OCI-LY7 (cell line): ENCODE measurements around the gene TRMT44. TPM values are rescaled to one million over a fixed set of nuclear protein-coding genes. Genes with fewer than 3 reads are reported as not detected.
A peak's percentile ranks its signal among the peaks of the same experiment; 100 is the strongest.

Source experiments
- BruUV-seq: library from RNA; stranded (reverse); fragments of 400-500 nt; replicated peaks from 2 replicates; lab custom pipeline; 2021; lab: Mats Ljungman, UMichigan
- CTCF ChIA-PET: fragments of 300-600 bp; sonication (Branson Sonifier 250); formaldehyde crosslinking; loops from one replicate; lab custom pipeline; 2022; ENCODE audit warnings: antibody characterized with exemption; ENCODE audit not compliant: unreplicated experiment; lab: Charles Lee
- POLR2A ChIA-PET: fragments of 300-600 bp; sonication (Branson Sonifier 250); formaldehyde crosslinking; loops from one replicate; lab custom pipeline; 2022; ENCODE audit warnings: antibody characterized with exemption; lab: Charles Lee
- DNase-seq: peaks from one replicate; pipeline ENCODE4 v3.0.0-alpha.2; 2015; ENCODE audit warnings: low spot score
- H2AFZ ChIP-seq: fragments of 200-600 bp; sonication (generic), shearing (Covaris generic); 2 replicates; pipeline ENCODE4 v1.6.1; 2014; ENCODE audit warnings: mild to moderate bottlenecking, antibody characterized with exemption, low read length, moderate library complexity
- H3K27ac ChIP-seq: fragments of 200-600 bp; sonication (generic); 2 replicates; pipeline ENCODE4 v1.5.1; 2014; ENCODE audit warnings: mixed run types, low read depth, mild to moderate bottlenecking, moderate library complexity, low read length, inconsistent platforms; ENCODE audit not compliant: poor library complexity, severe bottlenecking
- H3K36me3 ChIP-seq: fragments of 200-600 bp; sonication (generic); 2 replicates; pipeline ENCODE4 v1.6.1; 2014; ENCODE audit warnings: mild to moderate bottlenecking, antibody characterized with exemption, low read length, moderate library complexity, mixed read lengths; ENCODE audit not compliant: insufficient read depth
- H3K4me1 ChIP-seq: fragments of 200-600 bp; sonication (generic); 2 replicates; pipeline ENCODE4 v1.5.1; 2014; ENCODE audit warnings: mild to moderate bottlenecking, low read length; ENCODE audit not compliant: insufficient read depth, poor library complexity, severe bottlenecking
- H3K4me2 ChIP-seq: fragments of 200-600 bp; sonication (generic); 2 replicates; pipeline ENCODE4 v1.6.1; 2014; ENCODE audit warnings: mild to moderate bottlenecking, low read length
- H3K4me3 ChIP-seq: fragments of 200-600 bp; sonication (generic); 2 replicates; pipeline ENCODE4 v1.5.1; 2014; ENCODE audit warnings: mild to moderate bottlenecking, low read depth, low read length; ENCODE audit not compliant: poor library complexity, severe bottlenecking
- H3K79me2 ChIP-seq: fragments of 200-600 bp; sonication (generic); 2 replicates; pipeline ENCODE4 v1.6.1; 2016; ENCODE audit warnings: low read depth, mild to moderate bottlenecking, low read length, moderate library complexity, mixed read lengths; ENCODE audit not compliant: insufficient read depth
- H3K9me2 ChIP-seq: fragments of 200-600 bp; sonication (generic); 2 replicates; pipeline ENCODE4 v1.6.1; 2016; ENCODE audit warnings: mild to moderate bottlenecking, low read length, mixed read lengths; ENCODE audit not compliant: insufficient read depth
- H3K9me3 ChIP-seq: fragments of 200-600 bp; sonication (generic); 2 replicates; pipeline ENCODE4 v1.6.1; 2014; ENCODE audit warnings: mild to moderate bottlenecking, mixed run types, low read length, mixed read lengths
- H4K20me1 ChIP-seq: fragments of 200-600 bp; sonication (generic); 2 replicates; pipeline ENCODE4 v1.6.1; 2014; ENCODE audit warnings: mild to moderate bottlenecking, antibody characterized with exemption, low read length, moderate library complexity, mixed read lengths; ENCODE audit not compliant: insufficient read depth
- EZH2phosphoT487 ChIP-seq: fragments of 200-600 bp; sonication (generic); IDR thresholded peaks from 2 replicates; pipeline ENCODE4 v1.6.1; 2018; ENCODE audit warnings: low read depth, borderline replicate concordance, mild to moderate bottlenecking, mixed run types, antibody characterized with exemption, low read length, moderate library complexity, mixed read lengths
- intact Hi-C: fragments of 100-400 bp; cut with micrococcal nuclease; formaldehyde crosslinking; loops from one replicate; pipeline ENCODE4 v1.10.0; 2022; ENCODE audit not compliant: unreplicated experiment
- total RNA-seq, 2 experiments: library from RNA; depleted of rRNA in 1 of 2; stranded (reverse); fragments of >200 nt in 1 of 2; shearing (Covaris generic) in 1 of 2; gene quantifications; 2 replicates each; pipeline ENCODE4 v1.2.3, GENCODE V29; 2014 to 2022
- TF ChIP-seq, protein P1 (sequence below): fragments of 200-600 bp; sonication (generic); conservative IDR thresholded peaks from 2 replicates; pipeline ENCODE4 v1.5.1; 2014; ENCODE audit warnings: mild to moderate bottlenecking, antibody characterized with exemption, low read length, moderate library complexity, mixed read lengths

Gene TRMT44
- total RNA-seq, 2 experiments from 2014 or later, result 23.0 to 28.3 TPM

DNA sequence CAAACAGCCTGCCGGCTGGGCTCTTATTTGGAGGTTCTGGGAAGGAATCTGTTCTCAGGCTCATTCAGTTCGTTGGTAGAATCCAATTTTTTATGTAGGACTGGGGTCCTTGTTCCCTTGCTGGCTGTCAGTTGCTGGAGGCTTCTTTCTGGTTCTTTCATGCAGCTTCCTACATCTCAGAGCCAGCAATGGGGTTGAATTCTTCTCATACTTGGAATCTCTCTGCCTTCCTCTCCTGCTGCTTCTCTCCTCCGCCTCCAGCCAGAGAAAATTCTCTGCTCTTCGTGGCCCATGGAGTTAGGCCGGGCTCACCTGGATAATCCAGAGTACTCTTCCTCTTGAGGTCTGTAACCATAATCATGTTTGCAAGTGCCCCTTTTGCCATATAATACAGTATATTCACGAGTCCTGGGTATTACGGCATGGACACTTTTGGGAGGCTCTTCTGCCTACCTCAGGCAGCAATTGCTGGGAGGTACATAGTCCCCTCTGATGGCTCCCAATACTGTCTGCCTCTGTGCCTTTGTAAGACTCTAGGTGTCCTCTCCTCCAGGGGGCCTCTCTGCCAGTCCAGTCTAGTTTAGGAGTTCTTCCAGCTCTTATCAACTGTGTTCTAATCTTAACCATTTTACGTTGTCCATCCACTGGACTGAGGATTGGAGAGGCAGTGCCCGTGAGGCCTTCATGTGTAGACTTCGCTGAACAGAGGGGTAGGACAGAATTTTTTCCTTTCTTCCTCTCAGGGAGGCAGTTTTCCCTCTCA lies 2.2 kb downstream of the TRMT44 start:
- peaks cover 44% of the 10 kb centered on the region for H3K4me1 ChIP-seq
- no peak for DNase-seq
- H3K4me2 ChIP-seq, result peak overlapping the region; percentile 97
- no peaks in the 10 kb centered on the region for H3K9me3 ChIP-seq
- intact Hi-C loops, result no loop called here
- H3K79me2 ChIP-seq, result peaks cover 57% of the 10 kb centered on the region
- no TSS peak for BruUV-seq
- peaks cover 14% of the 10 kb centered on the region for H4K20me1 ChIP-seq
- no peak overlapping the region for H3K27ac ChIP-seq
- CTCF ChIA-PET, result no interaction called here
- POLR2A ChIA-PET, result no interaction called here
- TF ChIP-seq, protein P1, sequence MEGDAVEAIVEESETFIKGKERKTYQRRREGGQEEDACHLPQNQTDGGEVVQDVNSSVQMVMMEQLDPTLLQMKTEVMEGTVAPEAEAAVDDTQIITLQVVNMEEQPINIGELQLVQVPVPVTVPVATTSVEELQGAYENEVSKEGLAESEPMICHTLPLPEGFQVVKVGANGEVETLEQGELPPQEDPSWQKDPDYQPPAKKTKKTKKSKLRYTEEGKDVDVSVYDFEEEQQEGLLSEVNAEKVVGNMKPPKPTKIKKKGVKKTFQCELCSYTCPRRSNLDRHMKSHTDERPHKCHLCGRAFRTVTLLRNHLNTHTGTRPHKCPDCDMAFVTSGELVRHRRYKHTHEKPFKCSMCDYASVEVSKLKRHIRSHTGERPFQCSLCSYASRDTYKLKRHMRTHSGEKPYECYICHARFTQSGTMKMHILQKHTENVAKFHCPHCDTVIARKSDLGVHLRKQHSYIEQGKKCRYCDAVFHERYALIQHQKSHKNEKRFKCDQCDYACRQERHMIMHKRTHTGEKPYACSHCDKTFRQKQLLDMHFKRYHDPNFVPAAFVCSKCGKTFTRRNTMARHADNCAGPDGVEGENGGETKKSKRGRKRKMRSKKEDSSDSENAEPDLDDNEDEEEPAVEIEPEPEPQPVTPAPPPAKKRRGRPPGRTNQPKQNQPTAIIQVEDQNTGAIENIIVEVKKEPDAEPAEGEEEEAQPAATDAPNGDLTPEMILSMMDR, result no peak
- TF ChIP-seq EZH2phosphoT487, result no peak
- H3K4me3 ChIP-seq, result peak overlapping the region; percentile 98
- H2AFZ ChIP-seq, result no peak overlapping the region
- no peaks in the 10 kb centered on the region for H3K9me2 ChIP-seq
- peaks cover 33% of the 10 kb centered on the region; the same call in 1 of the 2 replicates for H3K36me3 ChIP-seq

DNA sequence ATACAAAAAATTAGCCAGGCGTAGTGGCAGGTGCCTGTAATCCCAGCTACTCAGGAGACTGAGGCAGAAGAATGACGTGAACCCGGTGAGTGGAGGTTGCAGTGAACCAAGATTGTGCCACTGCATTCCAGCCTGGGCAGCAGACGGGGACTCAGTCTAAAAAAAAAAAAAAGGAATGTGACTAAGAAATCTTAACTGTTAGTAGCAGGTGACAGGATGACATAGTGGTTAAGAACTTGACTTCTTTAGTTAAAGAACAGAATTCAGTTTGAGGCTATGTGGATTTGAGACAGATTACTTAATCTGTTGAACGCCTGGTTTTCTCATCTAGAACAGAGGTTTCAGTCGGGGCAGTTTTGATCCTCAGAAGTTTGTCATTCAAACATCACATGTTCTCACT lies 3.2 kb downstream of the TRMT44 start:
- no TSS peak for BruUV-seq
- no peak for DNase-seq
- no peak overlapping the region for H3K4me3 ChIP-seq
- H3K36me3 ChIP-seq, result peaks cover 41% of the 10 kb centered on the region; the same call in 1 of the 2 replicates
- H3K4me2 ChIP-seq, result peak overlapping the region; percentile 97; the same call in 1 of the 2 replicates
- intact Hi-C loops, result no loop called here
- peaks cover 55% of the 10 kb centered on the region for H3K79me2 ChIP-seq
- TF ChIP-seq, protein P1, result no peak
- no peak for TF ChIP-seq EZH2phosphoT487
- peaks cover 34% of the 10 kb centered on the region for H3K4me1 ChIP-seq
- H2AFZ ChIP-seq, result no peak overlapping the region
- no peaks in the 10 kb centered on the region for H3K9me2 ChIP-seq
- no peaks in the 10 kb centered on the region for H3K9me3 ChIP-seq
- H4K20me1 ChIP-seq, result peaks cover 14% of the 10 kb centered on the region
- CTCF ChIA-PET, result no interaction called here
- no peak overlapping the region for H3K27ac ChIP-seq
- POLR2A ChIA-PET, result interaction anchor here (0.5 kb wide), 1 partner anchor 13 kb away, joined by 3 read pairs; no protein-coding TSS in a partner anchor

DNA sequence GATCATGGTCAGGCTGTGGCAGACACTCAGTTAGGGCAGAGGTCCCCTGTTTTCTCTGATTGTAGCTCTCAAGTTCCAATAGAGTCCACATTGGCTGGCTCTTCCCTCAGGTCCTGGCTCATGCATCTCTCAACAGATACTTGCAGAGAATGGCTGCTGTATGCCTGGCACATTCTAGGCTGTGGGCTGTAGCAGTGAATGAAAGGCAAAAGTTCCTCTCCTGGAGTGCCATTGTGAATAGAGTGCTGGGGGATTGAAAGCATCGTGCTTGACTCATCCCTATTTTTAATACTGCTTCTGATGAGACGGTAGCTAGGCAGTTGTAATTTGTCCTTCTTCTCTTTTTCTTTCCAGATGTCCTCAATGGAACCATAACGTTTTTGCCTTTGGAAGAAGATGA lies 5.5 kb downstream of the TRMT44 start:
- ChIA-PET CTCF (no interaction called here), POLR2A (no interaction called here)
- no TSS peak for BruUV-seq
- DNase-seq, result no peak
- H3K79me2 ChIP-seq, result peaks cover 38% of the 10 kb centered on the region
- peaks cover 25% of the 10 kb centered on the region for H3K4me1 ChIP-seq
- TF ChIP-seq, protein P1, result no peak
- no peak for TF ChIP-seq EZH2phosphoT487
- intact Hi-C loops, result no loop called here
- H4K20me1 ChIP-seq, result peaks cover 14% of the 10 kb centered on the region
- no peak overlapping the region for H3K4me3 ChIP-seq
- H3K27ac ChIP-seq, result no peak overlapping the region
- H3K4me2 ChIP-seq, result no peak overlapping the region
- no peak overlapping the region for H2AFZ ChIP-seq
- no peaks in the 10 kb centered on the region for H3K9me3 ChIP-seq
- no peaks in the 10 kb centered on the region for H3K9me2 ChIP-seq
- H3K36me3 ChIP-seq, result peaks cover 61% of the 10 kb centered on the region
